NCI-H187 treated with DMSO at 0.1 percent for 48 hours (cell line): ENCODE data around the gene MIEF2.
"Not testable (repeated sequence)": the region's sequence is repeated elsewhere in the genome, so short reads cannot be mapped to it uniquely, and the experiment has no call there.

Experiments
- DNase-seq: peaks from one replicate; lab custom pipeline; 2025; lab: John Stamatoyannopoulos, UW

Gene MIEF2

GRCh38 chr17:18291718-18292540 lies 31.5 kb downstream of the MIEF2 start:
- DNase-seq = no peak

DNA sequence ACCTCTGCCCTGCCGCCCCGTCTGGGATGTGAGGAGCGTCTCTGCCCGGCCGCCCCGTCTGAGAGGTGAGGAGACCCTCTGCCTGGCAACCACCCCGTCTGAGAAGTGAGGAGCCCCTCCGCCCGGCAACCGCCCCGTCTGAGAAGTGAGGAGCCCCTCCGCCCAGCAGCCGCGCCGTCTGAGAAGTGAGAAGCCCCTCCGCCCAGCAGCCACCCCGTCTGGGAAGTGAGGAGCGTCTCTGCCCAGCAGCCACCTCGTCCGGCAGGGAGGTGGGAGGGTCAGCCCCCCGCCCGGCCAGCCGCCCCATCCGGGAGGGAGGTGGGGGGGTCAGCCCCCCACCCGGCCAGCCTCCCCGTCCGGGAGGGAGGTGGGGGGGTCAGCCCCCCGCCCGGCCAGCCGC lies 37.6 kb downstream of the MIEF2 start:
- DNase-seq = not testable (repeated sequence)

- no peak for DNase-seq
These were observed 40.4 kb downstream of the MIEF2 start for GRCh38 chr17:18300725-18301480.

DNA sequence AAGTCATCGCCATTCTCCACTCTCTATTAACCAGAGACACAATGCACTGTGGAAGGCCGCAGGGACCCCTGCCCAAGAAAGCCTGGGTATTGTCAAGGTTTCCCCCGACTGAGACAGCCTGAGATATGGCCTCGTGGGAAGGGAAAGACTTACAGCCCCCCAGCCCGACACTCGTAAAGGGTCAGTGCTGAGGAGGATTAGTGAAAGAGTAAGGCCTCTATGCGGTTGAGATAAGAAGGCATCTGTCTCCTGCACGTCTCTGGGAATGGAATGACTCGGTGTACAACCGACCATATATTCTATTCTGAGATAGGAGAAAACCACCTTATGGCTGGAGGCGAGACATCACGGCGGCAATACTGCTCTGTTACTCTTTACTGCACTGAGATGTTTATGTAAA lies 42.7 kb downstream of the MIEF2 start:
- not testable (repeated sequence) for DNase-seq

DNA sequence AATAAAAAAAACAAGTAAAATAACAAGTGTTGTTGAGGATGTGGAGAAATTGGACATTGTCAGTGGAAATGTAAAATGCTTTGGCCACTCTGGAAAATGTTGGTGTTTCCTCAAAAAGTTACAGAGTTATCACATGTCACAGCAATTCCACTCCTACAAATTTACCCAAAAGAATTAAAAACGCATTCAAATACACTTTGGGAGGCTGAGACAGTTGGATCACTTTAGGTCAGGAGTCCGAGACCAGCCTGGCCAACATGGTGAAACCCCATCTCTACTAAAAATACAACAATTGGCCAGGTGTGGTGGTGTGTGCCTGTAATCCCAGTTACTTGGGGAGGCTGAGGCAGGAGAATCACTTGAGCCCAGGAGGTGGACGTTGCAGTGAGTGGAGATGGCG lies 48.7 kb downstream of the MIEF2 start:
- no peak for DNase-seq

GRCh38 chr17:18314059-18314730 lies 53.7 kb downstream of the MIEF2 start:
- no peak for DNase-seq

DNA sequence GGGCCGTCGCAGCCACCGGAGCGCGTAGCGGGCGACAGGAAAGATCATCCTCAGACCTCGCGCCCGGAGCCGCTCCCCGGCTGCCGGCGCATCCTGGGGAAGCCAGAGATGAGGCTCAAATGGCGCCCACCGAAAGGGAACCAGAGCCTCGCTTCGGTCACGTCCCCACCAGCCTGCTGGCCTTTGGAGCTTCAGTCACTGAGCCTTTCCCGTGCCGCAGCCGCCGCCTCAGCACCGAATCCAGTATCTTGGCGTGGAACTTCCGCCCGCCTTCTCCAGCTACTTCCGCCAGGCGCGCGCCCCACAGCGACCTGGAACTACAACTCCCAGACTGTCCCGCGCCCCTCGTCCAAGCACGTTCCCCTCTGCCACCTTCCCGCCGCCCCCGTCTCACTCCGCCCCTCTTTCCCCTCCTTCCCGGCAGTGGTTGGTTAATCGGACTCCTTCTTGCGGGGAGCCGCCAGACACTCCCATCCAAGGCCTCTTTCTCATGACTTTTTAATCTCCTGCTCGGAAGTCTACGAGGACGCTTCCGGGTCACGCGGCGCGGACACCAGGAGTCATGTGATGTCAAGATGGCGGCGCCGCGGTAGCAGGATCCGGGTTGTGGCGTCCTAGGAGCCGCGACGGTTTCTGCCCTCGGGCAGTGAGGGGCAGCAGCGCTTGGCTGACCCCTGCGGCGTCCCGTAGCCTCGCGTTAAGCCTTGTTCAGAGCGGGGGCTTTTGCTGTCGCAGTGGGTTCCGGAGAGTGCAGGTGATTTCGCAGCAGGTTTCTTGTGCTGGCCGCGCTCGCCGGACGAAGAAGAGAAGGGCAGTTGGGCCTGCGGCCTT lies 54.5 kb downstream of the MIEF2 start, which contains the start of the genes SMCR8 and TOP3A:
Gene SMCR8 (plus strand): TSS at position 563 of the 831 bp plus-strand sequence. CDS start 497 bp downstream, outside the sequence.
Gene TOP3A (minus strand): TSS at position 264 of the 831 bp plus-strand sequence. CDS start 216 bp downstream, at position 48.
- peak; percentile 56 for DNase-seq

DNA sequence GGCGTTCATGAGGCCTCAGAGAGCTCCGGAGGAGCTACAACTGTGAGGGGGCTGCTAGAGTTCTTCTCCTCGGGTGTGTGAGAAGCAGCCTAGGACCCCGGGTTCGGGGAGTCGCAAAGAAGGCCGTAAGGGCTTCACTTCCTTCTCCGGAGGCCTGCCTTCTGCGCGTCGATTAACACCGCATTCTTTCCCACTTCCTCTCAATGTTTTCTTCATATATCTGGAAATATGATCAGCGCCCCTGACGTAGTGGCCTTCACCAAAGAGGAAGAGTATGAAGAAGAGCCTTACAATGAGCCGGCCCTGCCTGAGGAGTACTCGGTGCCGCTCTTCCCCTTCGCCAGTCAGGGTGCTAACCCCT lies 55.1 kb downstream of the MIEF2 start:
- DNase-seq = no peak

DNA sequence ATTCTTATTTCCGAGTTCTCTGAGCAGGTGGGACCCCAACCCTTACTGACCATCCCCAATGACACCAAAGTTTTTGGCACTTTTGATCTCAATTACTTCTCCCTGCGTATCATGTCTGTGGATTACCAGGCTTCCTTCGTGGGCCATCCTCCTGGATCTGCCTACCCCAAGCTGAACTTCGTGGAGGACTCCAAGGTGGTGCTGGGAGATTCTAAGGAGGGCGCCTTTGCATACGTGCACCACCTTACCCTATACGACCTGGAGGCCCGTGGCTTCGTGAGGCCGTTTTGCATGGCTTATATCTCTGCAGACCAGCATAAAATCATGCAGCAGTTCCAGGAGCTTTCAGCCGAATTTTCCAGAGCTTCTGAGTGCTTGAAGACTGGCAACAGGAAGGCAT lies 55.5 kb downstream of the MIEF2 start:
- no peak for DNase-seq
